ENCODE results near the gene PELI3. TPM values are rescaled to one million over a fixed set of nuclear protein-coding genes. Genes with fewer than 3 reads are reported as not detected.
"Not testable (repeated sequence)": the region's sequence is repeated elsewhere in the genome, so short reads cannot be mapped to it uniquely, and the experiment has no call there.

The PELI3 gene
- polyA plus RNA-seq, 3 donors = 11.3 to 13.2 (median 12.6) TPM

GRCh38 chr11:66462911-66463310, 3.8 kb upstream of the PELI3 start:
- H3K27me3 ChIP-seq (ENCODE audit: control insufficient read depth in 2 of 2, insufficient read depth in 2 of 2, low read length in 2 of 2) = no peaks in the 10 kb centered on the region
- Mint-ChIP-seq H3K36me3 (no peaks in the 10 kb centered on the region), H3K27ac (no peak overlapping the region), H3K27me3 (ENCODE audit: low read depth in 3 of 3) (peaks cover 0 to 8% (median 2%) of the 10 kb centered on the region in 3 donors), H3K4me1 (peaks cover 49% of the 10 kb centered on the region), H3K4me3 (no peak overlapping the region), H3K9me3 (peaks cover 0 to 10% (median 3%) of the 10 kb centered on the region in 7 donors)
- intact Hi-C loops (cut with micrococcal nuclease) = no loop called here
- peaks cover 41 to 54% of the 10 kb centered on the region in 2 donors for H3K4me1 ChIP-seq (ENCODE audit: control insufficient read depth in 1 of 2, insufficient read depth in 2 of 2, low read length in 2 of 2)
- no peak overlapping the region for H3K27ac ChIP-seq (ENCODE audit: low read depth in 1 of 2, low read length in 2 of 2)
- H3K4me2 ChIP-seq (replicated peaks; ENCODE audit: extremely low read depth, low read length, poor library complexity, severe bottlenecking) = no peak overlapping the region
- no peaks in the 10 kb centered on the region for H3K79me2 ChIP-seq (ENCODE audit: insufficient read depth, low read length)
- H3K9ac ChIP-seq (ENCODE audit: insufficient read depth, low read length, poor library complexity, severe bottlenecking) = no peak overlapping the region
- TF ChIP-seq CTCF (IDR thresholded peaks at IDR 0.05) = no peak
- DNase-seq = no peak
- H4K20me1 ChIP-seq (ENCODE audit: insufficient read depth, low read length) = peaks cover 7% of the 10 kb centered on the region
- peaks cover 0 to 4% of the 10 kb centered on the region in 2 donors for H3K9me3 ChIP-seq (replicated peaks in 1 of 2; ENCODE audit: control insufficient read depth in 1 of 2, insufficient read depth in 1 of 2, low read length in 2 of 2)
- H3K4me3 ChIP-seq (replicated peaks in 1 of 3; ENCODE audit: low read depth in 2 of 3, low read length in 3 of 3) = no peak overlapping the region
- WGBS (ENCODE audit: insufficient coverage) = 100% methylated on average over 2 of the region's 3 CpGs
- H3K36me3 ChIP-seq (replicated peaks in 1 of 2; ENCODE audit: control insufficient read depth in 1 of 2, insufficient read depth in 2 of 2, low read length in 2 of 2) = no peaks in the 10 kb centered on the region
- no peak overlapping the region for H2AFZ ChIP-seq (ENCODE audit: insufficient read depth, low read depth, low read length, poor library complexity, severe bottlenecking)

GRCh38 chr11:66464116-66464515, 2.6 kb upstream of the PELI3 start:
- DNase-seq; H3K27ac Mint-ChIP-seq; H3K79me2 ChIP-seq (ENCODE audit: insufficient read depth, low read length); H3K27ac ChIP-seq (ENCODE audit: low read depth in 1 of 2, low read length in 2 of 2); H3K9me3 ChIP-seq (replicated peaks in 1 of 2; ENCODE audit: control insufficient read depth in 1 of 2, insufficient read depth in 1 of 2, low read length in 2 of 2); H3K27me3 Mint-ChIP-seq (ENCODE audit: low read depth in 3 of 3); H3K4me3 ChIP-seq (replicated peaks in 1 of 3; ENCODE audit: low read depth in 2 of 3, low read length in 3 of 3); H3K4me3 Mint-ChIP-seq; intact Hi-C loops (cut with micrococcal nuclease); H2AFZ ChIP-seq (ENCODE audit: insufficient read depth, low read depth, low read length, poor library complexity, severe bottlenecking); H3K4me2 ChIP-seq (replicated peaks; ENCODE audit: extremely low read depth, low read length, poor library complexity, severe bottlenecking); H3K27me3 ChIP-seq (ENCODE audit: control insufficient read depth in 2 of 2, insufficient read depth in 2 of 2, low read length in 2 of 2); H3K9ac ChIP-seq (ENCODE audit: insufficient read depth, low read length, poor library complexity, severe bottlenecking); H3K36me3 ChIP-seq (replicated peaks in 1 of 2; ENCODE audit: control insufficient read depth in 1 of 2, insufficient read depth in 2 of 2, low read length in 2 of 2); H3K36me3 Mint-ChIP-seq: not testable (repeated sequence)
- peaks cover 18% of the 10 kb centered on the region for H4K20me1 ChIP-seq (ENCODE audit: insufficient read depth, low read length)
- Mint-ChIP-seq H3K4me1 (peaks cover 45% of the 10 kb centered on the region), H3K9me3 (peaks cover 0 to 10% (median 3%) of the 10 kb centered on the region in 7 donors)
- H3K4me1 ChIP-seq (ENCODE audit: control insufficient read depth in 1 of 2, insufficient read depth in 2 of 2, low read length in 2 of 2) = peaks cover 34 to 48% of the 10 kb centered on the region in 2 donors
- WGBS (ENCODE audit: insufficient coverage) = no CpG with 5 or more reads among the region's 5 CpGs
